Limb (tissue), 2 donors: ENCODE measurements around the gene PEX14.

Experiments used
- DNase-seq, 2 donors: peaks; one replicate each; pipeline ENCODE4 v3.0.0-alpha.2; 2016; ENCODE audit errors: extremely low spot score in 2 of 2

Gene PEX14

DNA sequence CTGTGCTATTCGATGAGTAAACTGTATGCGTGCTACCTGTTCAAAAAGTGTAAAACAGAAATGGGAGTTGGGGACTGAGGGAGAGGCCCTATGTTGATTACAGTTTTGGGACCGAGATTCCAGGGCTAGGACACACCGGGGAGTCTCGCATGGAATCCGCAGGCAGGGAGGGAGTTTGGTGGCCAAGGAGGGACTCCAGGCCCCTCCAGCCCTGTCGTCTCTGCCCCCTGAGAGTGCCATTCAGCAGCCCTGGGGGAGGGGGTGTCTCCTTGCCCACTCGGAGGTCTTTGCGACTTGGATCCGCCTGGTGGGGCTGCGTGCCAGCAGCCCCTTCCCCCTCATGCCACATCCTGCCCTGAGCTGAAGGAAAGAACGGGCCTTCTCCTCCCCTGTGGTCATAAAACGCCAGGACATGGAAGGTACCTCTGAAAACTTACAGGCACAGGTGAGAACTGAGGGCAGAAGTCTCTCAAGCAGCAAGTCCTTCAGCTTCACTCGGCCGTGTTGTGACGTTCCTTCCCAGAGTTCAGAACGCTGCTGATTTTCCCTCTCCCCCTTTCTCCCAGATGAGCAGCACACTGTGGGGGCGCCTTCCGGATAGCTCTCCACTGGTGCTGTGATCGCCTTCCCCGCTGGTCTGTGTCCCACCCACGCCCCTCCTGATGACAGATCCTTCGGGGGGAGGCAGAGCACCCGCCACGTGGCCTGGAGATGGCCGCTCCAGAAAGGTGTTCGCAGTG lies 141.4 kb downstream of the PEX14 start:
- DNase-seq, result no peak

DNA sequence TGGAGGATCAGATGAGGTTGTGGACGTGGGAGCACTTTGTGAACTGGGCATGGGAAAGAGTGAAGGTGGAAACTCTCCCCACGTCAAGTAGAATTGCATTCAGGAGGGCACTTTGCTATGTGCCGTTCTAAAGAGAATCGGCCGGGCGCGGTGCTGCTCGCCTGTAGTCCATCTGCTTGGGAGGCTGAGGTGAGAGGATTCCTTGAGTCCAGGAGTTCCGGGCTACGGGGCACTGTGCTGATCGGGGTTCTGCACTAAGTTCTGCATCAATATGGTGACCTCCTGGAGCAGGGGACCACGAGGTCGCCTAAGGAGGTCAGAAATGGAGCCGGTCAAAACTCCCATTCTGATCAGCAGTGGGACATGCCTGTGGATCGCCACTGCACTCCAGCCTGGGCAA lies 141.9 kb downstream of the PEX14 start:
- DNase-seq, result no peak

- no peak for DNase-seq
These were observed 142.6 kb downstream of the PEX14 start for GRCh38 chr1:10617318-10617717.

- DNase-seq, result no peak
These were observed 143.5 kb downstream of the PEX14 start for GRCh38 chr1:10617931-10618885.

DNA sequence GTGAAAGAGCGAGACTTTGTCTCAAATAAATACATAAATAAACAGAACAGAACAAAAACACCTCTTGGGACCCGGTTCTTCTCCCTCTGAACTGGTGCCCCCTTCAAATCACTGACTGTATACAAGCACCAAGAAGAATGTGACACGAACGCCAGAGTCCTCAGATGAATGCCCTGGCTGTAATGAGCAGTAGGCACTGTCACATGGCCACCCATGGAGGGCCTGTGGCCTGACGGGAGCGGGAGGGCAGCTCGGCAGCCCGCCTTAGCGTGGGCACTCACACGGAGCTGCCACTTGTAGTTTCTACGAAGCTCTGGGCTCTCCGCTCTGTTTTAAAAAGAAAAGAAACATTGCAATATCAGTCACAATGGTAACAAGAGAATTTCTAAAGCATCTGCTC lies 146.0 kb downstream of the PEX14 start:
- no peak for DNase-seq

DNA sequence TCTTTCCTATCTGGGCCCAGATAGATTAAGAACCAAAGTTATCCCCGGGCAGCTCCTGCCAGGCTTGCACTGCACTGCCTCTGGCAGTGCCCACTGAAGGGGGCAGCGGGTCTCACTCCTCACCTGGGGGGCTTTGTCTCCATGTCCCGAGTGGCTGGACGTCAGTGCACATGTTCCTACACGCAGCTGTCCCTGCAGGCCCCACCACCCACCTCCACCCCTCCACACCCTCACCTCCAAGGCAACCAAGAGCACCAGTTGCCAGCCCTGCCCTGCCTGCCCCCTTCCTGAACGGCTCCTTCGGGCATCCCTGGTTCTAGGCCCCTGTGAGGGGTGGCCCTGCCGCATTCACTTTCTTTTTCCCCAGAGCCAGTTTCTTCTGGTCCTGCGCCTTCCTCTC lies 147.2 kb downstream of the PEX14 start:
- no peak for DNase-seq

GRCh38 chr1:10622910-10623685 lies 148.3 kb downstream of the PEX14 start:
- no peak for DNase-seq

DNA sequence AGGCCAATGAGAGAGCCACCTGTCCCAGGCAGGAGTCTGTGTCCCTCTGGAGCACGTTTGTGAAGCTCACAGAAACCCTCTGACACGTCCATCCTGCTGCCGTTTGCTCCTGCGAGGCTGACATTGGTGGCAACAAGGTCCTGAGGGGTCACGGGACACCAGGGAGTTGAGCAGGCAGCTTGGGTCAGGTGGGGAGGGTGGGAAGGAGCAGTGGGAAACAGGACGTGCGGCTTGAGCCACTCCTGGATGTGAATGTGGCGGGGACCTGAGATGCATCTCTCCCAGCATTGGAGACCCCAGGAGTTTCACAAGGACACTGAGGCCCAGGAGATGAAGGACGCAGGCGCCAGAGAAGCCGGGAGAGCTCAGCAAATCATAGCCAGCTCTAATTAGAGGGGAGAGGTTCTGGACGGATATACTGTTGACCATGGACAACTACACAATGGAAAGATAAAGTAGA lies 149.0 kb downstream of the PEX14 start:
- no peak for DNase-seq

- no peak for DNase-seq
These were observed 149.7 kb downstream of the PEX14 start for GRCh38 chr1:10624256-10625050.

- no peak for DNase-seq
These were observed 150.3 kb downstream of the PEX14 start for GRCh38 chr1:10625076-10625475.

DNA sequence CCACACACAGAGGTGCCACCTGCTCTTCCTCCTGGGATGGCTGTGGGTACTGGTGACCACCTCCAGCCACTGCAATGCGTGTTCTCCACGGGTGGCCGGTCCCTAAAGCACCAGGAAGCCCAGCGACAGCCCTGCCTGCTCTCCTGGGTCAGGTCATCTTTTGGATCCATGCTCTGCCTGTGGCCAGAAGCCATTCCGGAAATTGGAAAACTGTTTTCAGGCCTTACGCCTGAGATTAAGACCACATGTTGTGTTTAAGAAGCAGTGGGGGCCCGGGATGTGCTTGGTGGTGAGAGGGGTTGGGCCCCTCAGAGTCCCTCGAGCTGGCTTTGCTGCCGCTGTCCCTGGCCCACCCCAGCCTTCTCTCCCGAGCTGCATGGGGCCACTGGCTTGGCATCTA lies 150.8 kb downstream of the PEX14 start:
- DNase-seq, result peak in 1 of 2 donors; percentile 44

DNA sequence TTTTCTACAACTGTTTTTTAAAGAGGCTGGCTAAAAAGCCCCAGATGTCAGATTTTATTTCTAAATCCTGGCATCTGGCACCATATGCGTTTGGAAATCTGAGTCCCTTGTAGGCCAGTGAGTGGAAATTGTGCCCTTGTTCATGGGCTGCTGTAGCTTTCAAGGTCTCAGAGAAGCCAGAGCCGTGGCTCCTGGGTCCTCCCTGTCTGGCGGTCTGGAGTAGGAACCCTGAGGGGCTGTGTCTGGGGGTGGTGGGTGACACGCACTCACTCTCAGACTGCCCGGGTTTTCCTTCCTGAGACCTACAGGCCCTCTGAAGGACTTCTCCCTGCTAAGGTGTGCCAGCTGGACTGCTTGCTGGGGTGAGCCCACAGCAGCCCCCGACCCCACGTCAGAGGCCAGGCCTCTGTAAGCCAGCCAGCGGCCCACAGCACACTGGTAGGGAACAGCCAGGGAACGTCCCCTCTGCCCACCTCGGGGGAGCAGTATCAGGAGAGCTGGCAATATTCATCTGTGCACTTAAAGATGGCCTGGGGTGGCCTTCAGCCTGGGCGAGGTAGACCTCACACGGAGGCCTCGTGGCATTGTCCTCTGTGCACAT lies 151.5 kb downstream of the PEX14 start:
- DNase-seq, result peak in 1 of 2 donors; percentile 19

DNA sequence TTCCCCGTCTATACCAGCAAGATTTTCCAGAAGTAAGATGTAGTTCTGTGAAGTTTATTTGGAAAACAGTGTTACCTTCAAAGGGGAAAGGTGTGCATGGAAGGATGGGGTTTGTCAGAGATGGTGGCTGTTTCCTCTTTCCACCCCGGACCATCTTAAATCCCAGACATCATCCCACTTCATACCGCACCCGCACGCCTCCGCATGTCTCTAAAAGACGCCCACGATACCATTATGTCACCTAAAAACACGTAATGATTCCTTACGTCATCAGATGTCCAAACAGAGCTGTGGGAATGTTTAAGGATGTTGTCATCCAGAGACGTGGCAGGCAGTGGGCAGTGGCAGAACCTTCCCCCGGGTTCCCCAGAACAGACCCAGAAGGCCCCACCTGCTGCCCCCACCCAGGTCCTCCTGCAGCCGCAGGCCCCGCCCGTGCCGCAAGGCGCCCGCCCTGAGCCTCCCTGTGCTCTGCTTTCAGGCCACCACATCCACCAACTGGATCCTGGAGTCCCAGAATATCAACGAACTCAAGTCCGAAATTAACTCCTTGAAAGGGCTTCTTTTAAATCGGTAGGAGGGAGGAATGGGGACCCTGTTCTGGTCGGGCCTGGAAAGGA lies 152.2 kb downstream of the PEX14 start:
- DNase-seq, result no peak

DNA sequence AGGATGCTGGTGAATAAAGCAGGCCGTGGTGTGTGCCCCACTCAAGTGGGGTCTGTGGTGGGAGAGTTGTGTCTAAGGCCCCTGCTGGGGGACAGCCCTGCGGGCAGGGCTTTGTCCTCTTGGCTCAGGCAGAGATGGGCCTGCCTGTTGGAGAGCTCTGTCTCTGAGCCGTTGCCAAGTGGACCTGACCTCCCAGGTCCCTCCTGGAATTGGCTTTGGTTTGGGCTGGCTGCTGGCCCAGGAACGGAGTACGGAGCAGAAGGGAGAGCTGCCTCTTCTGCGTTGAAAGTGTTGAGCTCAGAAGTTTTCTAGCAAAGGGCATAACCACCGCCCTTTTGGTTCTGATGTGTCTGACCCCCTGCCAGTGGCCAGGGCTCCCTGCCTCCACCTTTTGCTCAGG lies 153.9 kb downstream of the PEX14 start:
- DNase-seq, result no peak

DNA sequence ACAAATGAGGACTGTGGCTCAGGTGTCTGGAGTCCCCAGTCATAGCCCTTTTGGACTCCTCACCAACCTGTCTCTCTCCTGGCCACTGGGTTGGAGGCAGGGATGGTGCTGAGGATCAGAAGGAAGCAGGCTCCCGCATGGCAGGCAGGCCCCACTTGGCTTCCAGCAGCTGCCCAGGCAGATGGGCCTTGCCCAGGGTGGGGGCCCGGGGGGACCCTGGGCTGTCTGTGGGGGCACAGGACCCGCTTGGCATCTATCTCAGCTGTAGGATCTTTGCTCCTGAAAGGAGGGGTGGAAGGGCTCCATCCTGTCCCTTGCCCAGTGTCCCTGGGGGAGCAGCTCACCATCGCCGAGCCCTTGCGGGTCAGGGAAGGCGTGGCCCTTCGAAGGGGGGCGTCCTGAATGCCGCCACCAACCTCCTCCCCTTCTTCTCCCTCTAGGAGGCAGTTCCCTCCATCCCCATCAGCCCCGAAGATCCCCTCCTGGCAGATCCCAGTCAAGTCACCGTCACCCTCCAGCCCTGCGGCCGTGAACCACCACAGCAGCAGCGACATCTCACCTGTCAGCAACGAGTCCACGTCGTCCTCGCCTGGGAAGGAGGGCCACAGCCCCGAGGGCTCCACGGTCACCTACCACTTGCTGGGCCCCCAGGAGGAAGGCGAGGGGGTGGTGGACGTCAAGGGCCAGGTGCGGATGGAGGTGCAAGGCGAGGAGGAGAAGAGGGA lies 154.5 kb downstream of the PEX14 start:
- DNase-seq, result no peak

DNA sequence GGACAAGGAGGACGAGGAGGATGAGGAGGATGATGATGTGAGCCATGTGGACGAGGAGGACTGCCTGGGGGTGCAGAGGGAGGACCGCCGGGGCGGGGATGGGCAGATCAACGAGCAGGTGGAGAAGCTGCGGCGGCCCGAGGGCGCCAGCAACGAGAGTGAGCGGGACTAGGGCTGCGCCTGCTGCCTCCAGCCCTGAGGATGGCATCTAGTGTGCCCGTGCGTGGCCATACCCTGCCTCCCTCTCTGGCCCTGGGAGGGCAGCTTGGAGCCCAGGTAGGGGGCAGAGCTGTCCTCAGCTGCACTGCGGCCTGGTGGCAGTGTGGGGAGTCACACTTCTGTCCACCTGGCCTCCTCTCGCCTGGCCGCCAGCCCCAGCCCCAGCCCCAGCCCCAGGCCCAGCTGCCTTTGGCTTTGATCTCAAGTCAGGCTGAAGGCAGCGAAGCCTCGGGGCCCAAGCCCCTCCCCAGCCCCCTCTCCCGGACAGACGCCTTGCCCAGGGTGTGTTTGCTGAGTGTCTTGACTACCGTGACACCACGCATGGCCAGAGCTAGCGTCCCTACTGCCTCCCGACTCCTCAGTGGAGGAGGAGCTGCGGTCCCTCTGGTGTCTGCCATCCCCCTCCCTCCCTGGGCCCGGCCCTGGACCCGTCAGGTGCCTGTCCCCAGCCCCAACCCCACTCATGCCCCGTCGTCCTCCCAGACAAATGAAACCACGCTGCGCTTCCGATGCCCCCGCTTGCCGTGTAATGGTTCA lies 155.2 kb downstream of the PEX14 start:
- DNase-seq, result no peak

- no peak for DNase-seq
These were observed 155.9 kb downstream of the PEX14 start for GRCh38 chr1:10630661-10631120.

DNA sequence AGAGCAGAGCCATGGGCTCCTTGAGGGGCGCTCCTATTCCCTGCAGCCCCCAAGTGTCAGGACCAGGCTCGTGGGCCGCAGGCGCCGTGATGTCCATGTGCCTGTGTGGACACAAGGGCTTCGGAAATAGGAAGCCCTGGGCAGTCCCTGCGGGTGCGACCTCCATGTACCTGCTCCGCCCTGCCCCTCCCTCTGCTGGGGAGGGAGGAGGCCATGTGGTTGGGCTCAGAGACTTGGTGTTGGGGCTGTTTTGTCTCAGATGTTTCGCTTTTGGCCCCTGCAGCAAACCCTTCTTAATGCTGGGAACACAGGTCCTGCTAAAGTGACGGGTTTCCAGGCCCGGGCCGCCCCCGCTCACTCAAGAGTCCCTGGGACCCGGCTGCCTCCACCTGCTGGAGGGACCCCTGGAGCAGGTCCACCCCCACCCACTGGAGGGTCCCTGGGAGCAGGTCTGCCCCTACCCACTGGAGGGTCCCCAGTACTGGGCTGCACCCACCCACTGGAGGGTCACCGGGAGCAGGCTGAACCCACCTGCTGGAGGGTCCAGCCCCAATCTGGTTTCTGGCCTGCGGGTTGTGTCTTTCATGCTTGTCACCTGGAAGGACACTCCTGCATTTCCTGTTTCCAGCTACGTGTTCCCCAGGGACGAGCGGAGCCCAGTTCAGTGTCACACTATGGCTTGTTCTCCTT lies 156.5 kb downstream of the PEX14 start:
- DNase-seq, result peak in 1 of 2 donors; percentile 27
